Spleen (tissue), 11 donors: Measurements from ENCODE around the gene POLR2F. TPM values are rescaled to one million over a fixed set of nuclear protein-coding genes. Genes with fewer than 3 reads are reported as not detected.

Experiments
- DNase-seq: peaks from one replicate; pipeline ENCODE4 v3.0.0-alpha.2; 2020
- H3K27ac ChIP-seq, 8 donors: fragments of 200-600 bp; sonication (generic) in 7 of 8; 1 replicate in 4 of 8; 2 replicates in 4 of 8; pipeline versions ENCODE4 v1.5.0 to v1.8.0; 2016 to 2021; ENCODE audit warnings: inconsistent platforms in 4 of 8, mild to moderate bottlenecking in 4 of 8, moderate library complexity in 1 of 8
- H3K27me3 ChIP-seq, 7 donors: fragments of 200-600 bp; sonication (generic) in 6 of 7; replicated peaks in 1 of 7; 1 replicate in 4 of 7; 2 replicates in 3 of 7; pipeline versions ENCODE4 v1.5.0 to v1.8.0; 2016 to 2021; ENCODE audit warnings: inconsistent platforms in 3 of 7, mild to moderate bottlenecking in 1 of 7
- H3K36me3 ChIP-seq, 6 donors: fragments of 200-600 bp; sonication (generic) in 5 of 6; 1 replicate in 4 of 6; 2 replicates in 2 of 6; pipeline versions ENCODE4 v1.5.0 to v1.8.0; 2016 to 2021; ENCODE audit warnings: inconsistent platforms in 2 of 6
- H3K4me1 ChIP-seq, 6 donors: fragments of 200-600 bp; sonication (generic) in 5 of 6; 1 replicate in 3 of 6; 2 replicates in 3 of 6; pipeline versions ENCODE4 v1.5.0 to v1.8.0; 2016 to 2021; ENCODE audit warnings: inconsistent platforms in 3 of 6
- H3K4me3 ChIP-seq, 8 donors: fragments of 200-600 bp; sonication (generic) in 7 of 8; 1 replicate in 4 of 8; 2 replicates in 4 of 8; pipeline versions ENCODE4 v1.5.0 to v1.8.0; 2016 to 2021; ENCODE audit warnings: inconsistent platforms in 4 of 8, mild to moderate bottlenecking in 4 of 8, moderate library complexity in 2 of 8
- H3K9me3 ChIP-seq, 8 donors: fragments of 200-600 bp; sonication (generic) in 7 of 8; 1 replicate in 4 of 8; 2 replicates in 4 of 8; pipeline versions ENCODE4 v1.5.0 to v1.8.0; 2016 to 2021; ENCODE audit warnings: inconsistent platforms in 4 of 8
- POLR2A ChIP-seq, 3 donors: fragments of 450-650 bp; IDR thresholded peaks; one replicate each; pipeline ENCODE4 v1.5.1; 2017; ENCODE audit warnings: antibody characterized with exemption in 3 of 3, mild to moderate bottlenecking in 1 of 3
- POLR2AphosphoS5 ChIP-seq, 3 donors: sonication (generic); formaldehyde crosslinking; IDR thresholded peaks; one replicate each; pipeline ENCODE4 v1.5.1; 2017; ENCODE audit warnings: antibody characterized with exemption in 3 of 3
- WGBS, 5 donors: extraction: QIAGEN DNeasy Blood & Tissue Kit in 3 of 5; methylation state at CpG; one replicate each; pipeline versions ENCODE4 v1.1.5 to v1.1.7; 2013 to 2018; 5-methylcytosine and 5-hydroxymethylcytosine counted together
- intact Hi-C: fragments of 100-400 bp; cut with DNase I; formaldehyde crosslinking; loops from one replicate; pipeline ENCODE4 v1.15.0; 2023; ENCODE audit warnings: low total_unique reads
- polyA plus RNA-seq, 3 donors: library from polyadenylated mRNA; stranded (reverse); fragments of 200-250 nt; gene quantifications; one replicate each; pipeline ENCODE4 v1.2.1, GENCODE V29; 2013
- total RNA-seq, 7 donors: library from RNA; depleted of rRNA in 3 of 7; stranded (reverse); fragments of >200 nt in 3 of 7; fragmentation: NEBNext Ultra II Directional in 4 of 7; extraction: Animal tissue kit (Norgen Biotek cat#: 25700) in 4 of 7; gene quantifications; one replicate each; pipeline versions ENCODE4 v1.1.0 to v1.2.1, GENCODE V29; 2016 to 2021
- TF ChIP-seq, protein P1 (sequence below), 11 experiments: fragments of 200-600 bp in 7 of 11; fragments of 450-650 bp in 4 of 11; sonication (generic) in 4 of 11; IDR thresholded peaks in 8 of 11; conservative IDR thresholded peaks in 3 of 11; 1 replicate in 7 of 11; 2 replicates in 4 of 11; pipeline versions ENCODE4 v1.4.0 to v1.8.0; 2016 to 2021; ENCODE audit warnings: antibody characterized with exemption in 11 of 11, inconsistent platforms in 4 of 11, mild to moderate bottlenecking in 1 of 11
- donor health status: healthy with polysubstance abuse.
- donor health status: DM: no; HTN: no; CAD: no; lungs with moderate emphysema.
- donor health status: DM: no; HTN: no; CAD: no.
- donor health status: Bipolar disorder and iron deficiency.
- donor health status: healthy.
- donor health status: DM: no; HTN: no; CAD: no.
- donor health status: DM: yes; HTN: yes; CAD: no.

The POLR2F gene
- total and polyA plus RNA-seq, 10 donors, result 28.0 to 111 (median 37.4) TPM

DNA sequence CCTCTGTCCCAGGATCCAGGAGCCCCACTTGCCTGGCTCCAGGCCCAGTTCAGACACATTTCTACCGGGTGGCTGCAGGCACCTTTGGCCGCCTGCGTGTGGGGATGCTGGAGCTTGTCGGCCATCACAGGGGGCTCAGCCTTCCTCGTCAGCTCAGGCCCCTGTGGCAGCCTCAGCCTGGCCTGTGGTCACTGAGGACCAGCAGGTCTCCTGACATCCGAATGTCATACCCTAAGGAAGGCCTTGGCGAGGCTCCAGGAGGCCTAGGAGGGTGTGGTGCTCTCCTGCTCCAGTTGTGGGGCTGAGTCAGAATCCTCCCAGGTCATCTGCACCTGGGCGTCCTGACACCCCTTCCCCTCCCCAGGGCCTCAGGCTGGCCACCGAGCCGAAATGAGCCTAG, 45.7 kb downstream of the POLR2F start:
- intact Hi-C loops, result no loop called here
- no peaks in the 10 kb centered on the region for H3K9me3 ChIP-seq
- H3K4me1 ChIP-seq, result peaks cover 0 to 30% (median 17%) of the 10 kb centered on the region in 6 donors
- TF ChIP-seq POLR2A (IDR thresholded peaks at IDR 0.05), result no peak
- TF ChIP-seq, protein P1, sequence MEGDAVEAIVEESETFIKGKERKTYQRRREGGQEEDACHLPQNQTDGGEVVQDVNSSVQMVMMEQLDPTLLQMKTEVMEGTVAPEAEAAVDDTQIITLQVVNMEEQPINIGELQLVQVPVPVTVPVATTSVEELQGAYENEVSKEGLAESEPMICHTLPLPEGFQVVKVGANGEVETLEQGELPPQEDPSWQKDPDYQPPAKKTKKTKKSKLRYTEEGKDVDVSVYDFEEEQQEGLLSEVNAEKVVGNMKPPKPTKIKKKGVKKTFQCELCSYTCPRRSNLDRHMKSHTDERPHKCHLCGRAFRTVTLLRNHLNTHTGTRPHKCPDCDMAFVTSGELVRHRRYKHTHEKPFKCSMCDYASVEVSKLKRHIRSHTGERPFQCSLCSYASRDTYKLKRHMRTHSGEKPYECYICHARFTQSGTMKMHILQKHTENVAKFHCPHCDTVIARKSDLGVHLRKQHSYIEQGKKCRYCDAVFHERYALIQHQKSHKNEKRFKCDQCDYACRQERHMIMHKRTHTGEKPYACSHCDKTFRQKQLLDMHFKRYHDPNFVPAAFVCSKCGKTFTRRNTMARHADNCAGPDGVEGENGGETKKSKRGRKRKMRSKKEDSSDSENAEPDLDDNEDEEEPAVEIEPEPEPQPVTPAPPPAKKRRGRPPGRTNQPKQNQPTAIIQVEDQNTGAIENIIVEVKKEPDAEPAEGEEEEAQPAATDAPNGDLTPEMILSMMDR (IDR thresholded peaks at IDR 0.05 in 8 of 11, conservative IDR thresholded peaks at IDR 0.05 in 3 of 11), result no peak
- TF ChIP-seq POLR2AphosphoS5 (IDR thresholded peaks at IDR 0.05), result no peak
- no peaks in the 10 kb centered on the region for H3K36me3 ChIP-seq
- no peaks in the 10 kb centered on the region for H3K27me3 ChIP-seq
- DNase-seq, result no peak
- WGBS, 5 donors, result 83 to 93% (median 89%) methylated on average over 8 to 10 of the region's 10 CpGs
- H3K27ac ChIP-seq, result no peak overlapping the region
- no peak overlapping the region for H3K4me3 ChIP-seq

DNA sequence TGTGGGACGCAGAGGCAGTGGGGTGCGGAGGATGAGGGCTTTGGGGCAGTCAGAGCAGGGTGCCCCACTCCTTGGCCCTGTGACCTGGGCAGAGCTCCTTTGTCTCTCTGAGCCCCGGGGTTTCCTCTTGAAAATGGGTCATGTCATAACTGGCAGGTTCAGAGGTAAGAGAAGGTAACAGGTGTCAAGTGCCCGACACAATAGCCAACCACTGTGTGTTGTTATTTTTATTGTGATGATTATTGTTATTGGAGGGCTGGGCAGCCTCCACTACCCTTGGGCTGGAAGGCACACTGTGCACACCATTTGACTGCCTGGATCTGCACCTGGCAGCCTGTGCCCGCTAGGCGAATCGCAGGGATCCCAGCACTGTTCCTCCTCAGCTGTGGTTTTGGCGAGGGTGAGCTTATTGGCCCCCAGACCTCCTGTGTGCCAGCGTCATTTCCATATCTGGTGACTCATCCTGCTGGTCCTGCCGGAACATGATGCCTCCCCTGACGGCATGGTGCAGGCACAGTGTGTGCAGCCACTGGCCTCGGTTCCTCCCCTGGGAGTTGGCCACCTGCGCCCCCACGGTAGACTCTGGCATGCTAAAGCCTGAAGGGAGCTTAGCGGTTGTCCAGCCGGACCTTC, 46.3 kb downstream of the POLR2F start:
- Histone ChIP-seq H3K27ac (no peak overlapping the region), H3K27me3 (no peaks in the 10 kb centered on the region), H3K4me3 (no peak overlapping the region), H3K4me1 (peaks cover 0 to 25% (median 14%) of the 10 kb centered on the region in 6 donors), H3K9me3 (no peaks in the 10 kb centered on the region), H3K36me3 (no peaks in the 10 kb centered on the region)
- intact Hi-C loops, result no loop called here
- DNase-seq, result no peak
- WGBS, 5 donors, result 54 to 69% (median 62%) methylated on average over 14 to 16 of the region's 16 CpGs
- TF ChIP-seq POLR2A (IDR thresholded peaks at IDR 0.05) (no peak), POLR2AphosphoS5 (IDR thresholded peaks at IDR 0.05) (no peak)
- TF ChIP-seq, protein P1 (IDR thresholded peaks at IDR 0.05 in 8 of 11, conservative IDR thresholded peaks at IDR 0.05 in 3 of 11), result no peak

DNA sequence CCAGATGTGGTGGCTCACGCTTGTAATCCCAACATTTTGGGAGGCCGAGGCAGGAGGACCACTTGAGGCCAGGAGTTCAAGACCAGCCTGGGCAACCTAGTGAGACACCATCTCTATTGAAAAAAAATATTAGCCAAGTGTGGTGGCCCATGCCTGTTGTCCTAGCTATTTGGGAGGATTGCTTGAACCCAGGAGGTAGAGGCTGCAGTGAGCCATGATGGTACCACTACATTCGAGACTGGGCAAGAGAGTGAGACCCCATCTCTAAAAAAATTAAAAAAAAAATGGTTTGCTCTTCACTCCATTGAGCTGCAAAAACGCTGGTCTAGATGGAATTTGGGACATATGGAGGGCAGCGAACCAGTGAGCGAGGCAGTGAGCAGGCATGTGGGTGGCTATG, 52.4 kb downstream of the POLR2F start:
- intact Hi-C loops, result no loop called here
- no peak for DNase-seq
- Histone ChIP-seq H3K36me3 (no peaks in the 10 kb centered on the region), H3K27me3 (no peaks in the 10 kb centered on the region), H3K9me3 (no peaks in the 10 kb centered on the region), H3K27ac (no peak overlapping the region), H3K4me1 (no peaks in the 10 kb centered on the region), H3K4me3 (no peak overlapping the region)
- TF ChIP-seq POLR2A (IDR thresholded peaks at IDR 0.05), result no peak
- TF ChIP-seq, protein P1 (IDR thresholded peaks at IDR 0.05 in 8 of 11, conservative IDR thresholded peaks at IDR 0.05 in 3 of 11), result no peak
- no peak for TF ChIP-seq POLR2AphosphoS5 (IDR thresholded peaks at IDR 0.05)
- WGBS, 5 donors, result 85 to 93% (median 90%) methylated on average over 6 of the region's 6 CpGs

DNA sequence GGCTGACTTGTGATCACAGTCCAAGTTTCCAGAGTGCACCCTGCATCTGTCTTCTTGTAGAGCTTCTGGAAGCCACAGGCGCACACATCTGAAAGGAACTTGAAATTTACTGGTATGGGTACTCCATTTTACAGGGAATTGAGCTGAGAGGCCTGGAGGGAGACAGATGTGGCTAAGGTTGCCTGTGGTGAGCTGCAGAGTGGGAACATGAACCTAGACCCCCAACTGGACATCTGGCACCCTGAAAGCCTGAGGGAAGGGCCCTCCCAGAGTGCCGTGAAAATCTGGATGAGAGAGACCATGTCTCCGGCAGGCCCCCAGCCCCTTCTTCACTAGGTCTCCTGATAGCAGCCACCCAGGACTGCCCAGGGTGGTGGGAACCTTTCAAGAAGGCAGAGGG, 53.4 kb downstream of the POLR2F start:
- no peaks in the 10 kb centered on the region for H3K4me1 ChIP-seq
- H3K36me3 ChIP-seq, result no peaks in the 10 kb centered on the region
- TF ChIP-seq, protein P1 (IDR thresholded peaks at IDR 0.05 in 8 of 11, conservative IDR thresholded peaks at IDR 0.05 in 3 of 11), result no peak
- TF ChIP-seq POLR2A (IDR thresholded peaks at IDR 0.05), result no peak
- TF ChIP-seq POLR2AphosphoS5 (IDR thresholded peaks at IDR 0.05), result no peak
- 95 to 100% (median 96%) methylated on average over 3 of the region's 3 CpGs for WGBS, 5 donors
- H3K4me3 ChIP-seq, result no peak overlapping the region
- DNase-seq, result no peak
- intact Hi-C loops, result no loop called here
- H3K27me3 ChIP-seq, result no peaks in the 10 kb centered on the region
- no peak overlapping the region for H3K27ac ChIP-seq
- H3K9me3 ChIP-seq, result no peaks in the 10 kb centered on the region
